Omental fat pad (tissue), 4 donors: ENCODE data around the gene TASL. TPM values are rescaled to one million over a fixed set of nuclear protein-coding genes. Genes with fewer than 3 reads are reported as not detected.
"Not testable (repeated sequence)": the region's sequence is repeated elsewhere in the genome, so short reads cannot be mapped to it uniquely, and the experiment has no call there.

Experiments
- ATAC-seq: fragments of 150-250 bp; one replicate; pipeline ENCODE4 v1.9.1; 2016; ENCODE audit warnings: mild to moderate bottlenecking, moderate library complexity; ENCODE audit not compliant: low FRiP score
- DNase-seq: peaks from one replicate; pipeline ENCODE4 v3.0.0-alpha.2; 2019; ENCODE audit warnings: low spot score
- CTCF ChIP-seq, 3 donors: fragments of 450-650 bp; IDR thresholded peaks; one replicate each; pipeline ENCODE4 v1.5.1; 2016 to 2017; ENCODE audit warnings: antibody characterized with exemption in 3 of 3, mild to moderate bottlenecking in 3 of 3, moderate library complexity in 2 of 3
- total RNA-seq, 4 donors: library from RNA; depleted of rRNA; stranded (reverse); fragments of >200 nt; gene quantifications; one replicate each; pipeline ENCODE4 v1.1.0, GENCODE V29; 2016

Gene TASL
- total RNA-seq, 4 donors from 2014 or later = 1.0 to 6.6 (median 3.2) TPM

GRCh38 chrX:30615229-30615628, 37.7 kb upstream of the TASL start:
- no peak for ATAC-seq
- DNase-seq = no peak
- TF ChIP-seq CTCF (IDR thresholded peaks at IDR 0.05) = no peak

GRCh38 chrX:30613721-30614120, 36.2 kb upstream of the TASL start:
- no peak for DNase-seq
- TF ChIP-seq CTCF (IDR thresholded peaks at IDR 0.05) = no peak
- no peak for ATAC-seq

- no peak for DNase-seq
- no peak for ATAC-seq
- TF ChIP-seq CTCF (IDR thresholded peaks at IDR 0.05) = no peak
Observed at GRCh38 chrX:30612250-30612655, 34.7 kb upstream of the TASL start.

GRCh38 chrX:30610026-30610425, 32.5 kb upstream of the TASL start:
- no peak for TF ChIP-seq CTCF (IDR thresholded peaks at IDR 0.05)
- no peak for ATAC-seq
- DNase-seq = no peak

- no peak for TF ChIP-seq CTCF (IDR thresholded peaks at IDR 0.05)
- ATAC-seq (no peak), DNase-seq (no peak)
Observed at GRCh38 chrX:30607155-30607554, 29.6 kb upstream of the TASL start.

- ATAC-seq, DNase-seq: not testable (repeated sequence)
Observed at GRCh38 chrX:30600269-30601176, 23.0 kb upstream of the TASL start.

- no peak for ATAC-seq
- no peak for TF ChIP-seq CTCF (IDR thresholded peaks at IDR 0.05)
- no peak for DNase-seq
Observed at GRCh38 chrX:30597216-30598012, 19.8 kb upstream of the TASL start.
